Fibroblast of the aortic adventitia (primary cell): Measurements from ENCODE around the gene FSTL4. TPM values are rescaled to one million over a fixed set of nuclear protein-coding genes. Genes with fewer than 3 reads are reported as not detected.

Experiments used
- DNase-seq: peaks from one replicate; pipeline ENCODE4 v3.0.0-alpha.2; 2010; ENCODE audit warnings: low read depth
- H3K4me3 ChIP-seq: 2 replicates; pipeline ENCODE4 v1.5.1; 2011; ENCODE audit warnings: low read depth, mild to moderate bottlenecking, control low read depth, low read length, moderate library complexity
- CTCF ChIP-seq: IDR thresholded peaks from 2 replicates; pipeline ENCODE4 v1.5.1; 2011; ENCODE audit warnings: mild to moderate bottlenecking, low read length, control low read depth, inconsistent platforms; ENCODE audit not compliant: insufficient read depth
- total RNA-seq: library from RNA; depleted of rRNA; stranded (reverse); fragments of >200 nt; gene quantifications from 2 replicates; pipeline ENCODE4 v1.2.3, GENCODE V29; 2012; ENCODE audit warnings: low replicate concordance

FSTL4 gene
- total RNA-seq, 1 donor: not detected

- TF ChIP-seq CTCF: no peak
- H3K4me3 ChIP-seq: no peak overlapping the region
- DNase-seq: no peak
These were observed 252.5 kb downstream of the FSTL4 start for GRCh38 chr5:133359861-133360260.

GRCh38 chr5:133358271-133358670 lies 254.1 kb downstream of the FSTL4 start:
- no peak overlapping the region for H3K4me3 ChIP-seq
- DNase-seq: no peak
- TF ChIP-seq CTCF: no peak

GRCh38 chr5:133357758-133358157 lies 254.6 kb downstream of the FSTL4 start:
- TF ChIP-seq CTCF: no peak
- DNase-seq: no peak
- H3K4me3 ChIP-seq: no peak overlapping the region

GRCh38 chr5:133356984-133357421 lies 255.3 kb downstream of the FSTL4 start:
- no peak for TF ChIP-seq CTCF
- DNase-seq: no peak
- no peak overlapping the region for H3K4me3 ChIP-seq

- no peak overlapping the region for H3K4me3 ChIP-seq
- no peak for TF ChIP-seq CTCF
- no peak for DNase-seq
These were observed 255.9 kb downstream of the FSTL4 start for GRCh38 chr5:133356396-133356983.

- no peak for DNase-seq
- H3K4me3 ChIP-seq: no peak overlapping the region
- TF ChIP-seq CTCF: no peak
These were observed 257.8 kb downstream of the FSTL4 start for GRCh38 chr5:133354323-133355185.
